ENCODE data around the gene KXD1. TPM values are rescaled to one million over a fixed set of nuclear protein-coding genes. Genes with fewer than 3 reads are reported as not detected.

KXD1 gene
- total RNA-seq, 1 experiment from 2014 or later, result 120 TPM

DNA sequence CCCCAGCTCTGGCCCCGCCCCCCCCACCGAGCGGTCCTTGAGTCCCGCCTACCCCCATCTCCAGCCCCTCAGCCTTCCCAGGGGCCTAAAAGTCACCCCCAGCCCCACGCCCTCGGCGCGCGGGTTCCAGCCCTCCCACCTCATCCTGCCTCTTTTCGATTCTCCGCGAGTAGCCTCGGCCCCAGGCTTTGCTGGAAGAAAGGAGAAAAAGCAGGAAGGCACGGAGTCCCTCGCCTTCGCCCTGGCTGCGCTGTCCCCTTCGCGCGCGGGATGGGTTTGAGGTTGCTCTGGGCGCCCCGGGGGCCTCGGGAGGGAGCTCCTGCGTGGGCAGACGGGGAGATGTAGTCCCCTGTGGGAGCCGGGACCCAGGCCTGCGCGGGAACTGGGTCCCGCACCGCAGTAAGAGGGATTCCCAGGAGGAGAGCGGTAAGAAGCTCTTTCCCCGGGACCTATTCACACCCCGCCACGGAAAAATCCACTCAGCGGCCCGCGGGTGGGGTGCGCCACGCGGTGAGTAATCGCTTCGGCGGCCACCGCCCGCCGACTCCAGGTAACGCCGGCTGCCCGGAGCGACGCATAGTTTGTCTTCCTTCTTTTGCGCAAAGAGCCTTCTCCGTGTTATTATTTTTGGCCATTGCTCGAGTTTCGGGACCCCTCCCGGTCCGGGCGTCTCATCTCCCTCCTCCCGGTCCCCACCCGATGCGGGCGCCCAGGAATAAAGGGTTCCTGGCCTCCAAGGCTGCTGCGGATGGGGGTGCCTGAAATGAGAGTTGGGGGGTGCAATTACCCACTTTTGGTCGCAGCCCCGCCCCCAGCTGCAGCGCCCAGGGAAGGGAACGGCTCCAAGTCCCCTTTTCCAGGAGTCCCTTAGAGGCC lies 49.8 kb downstream of the KXD1 start:
- no peak for DNase-seq (ENCODE audit: unreplicated experiment)
- Mint-ChIP-seq H3K4me3 (ENCODE audit: unreplicated experiment) (peak overlapping the region; percentile 72), H3K9me3 (ENCODE audit: unreplicated experiment) (no peaks in the 10 kb centered on the region), H3K36me3 (ENCODE audit: insufficient read depth, unreplicated experiment) (no peaks in the 10 kb centered on the region), H3K4me1 (ENCODE audit: insufficient read depth, unreplicated experiment) (peaks cover 10% of the 10 kb centered on the region), H3K27ac (ENCODE audit: low read depth, unreplicated experiment) (no peak overlapping the region), H3K27me3 (ENCODE audit: insufficient read depth, unreplicated experiment) (peaks cover 63% of the 10 kb centered on the region)
- CTCF ChIA-PET, result interaction anchor here (1.5 kb wide), 1 partner anchor 19 kb away, joined by 3 read pairs; the partner anchor contains the start of gene REX1BD
- no TSS peak for BruUV-seq (replicated peaks)
- intact Hi-C loops (cut with micrococcal nuclease), result no loop called here
- TF ChIP-seq, protein P1, sequence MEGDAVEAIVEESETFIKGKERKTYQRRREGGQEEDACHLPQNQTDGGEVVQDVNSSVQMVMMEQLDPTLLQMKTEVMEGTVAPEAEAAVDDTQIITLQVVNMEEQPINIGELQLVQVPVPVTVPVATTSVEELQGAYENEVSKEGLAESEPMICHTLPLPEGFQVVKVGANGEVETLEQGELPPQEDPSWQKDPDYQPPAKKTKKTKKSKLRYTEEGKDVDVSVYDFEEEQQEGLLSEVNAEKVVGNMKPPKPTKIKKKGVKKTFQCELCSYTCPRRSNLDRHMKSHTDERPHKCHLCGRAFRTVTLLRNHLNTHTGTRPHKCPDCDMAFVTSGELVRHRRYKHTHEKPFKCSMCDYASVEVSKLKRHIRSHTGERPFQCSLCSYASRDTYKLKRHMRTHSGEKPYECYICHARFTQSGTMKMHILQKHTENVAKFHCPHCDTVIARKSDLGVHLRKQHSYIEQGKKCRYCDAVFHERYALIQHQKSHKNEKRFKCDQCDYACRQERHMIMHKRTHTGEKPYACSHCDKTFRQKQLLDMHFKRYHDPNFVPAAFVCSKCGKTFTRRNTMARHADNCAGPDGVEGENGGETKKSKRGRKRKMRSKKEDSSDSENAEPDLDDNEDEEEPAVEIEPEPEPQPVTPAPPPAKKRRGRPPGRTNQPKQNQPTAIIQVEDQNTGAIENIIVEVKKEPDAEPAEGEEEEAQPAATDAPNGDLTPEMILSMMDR (IDR thresholded peaks at IDR 0.05; ENCODE audit: unreplicated experiment), result no peak
- POLR2A ChIA-PET, result interaction anchor here (0.6 to 1.4 kb wide), 3 partner anchors 12 to 49 kb away, joined by 3 to 6 read pairs (median 3); partner anchors contain the start of gene REX1BD

DNA sequence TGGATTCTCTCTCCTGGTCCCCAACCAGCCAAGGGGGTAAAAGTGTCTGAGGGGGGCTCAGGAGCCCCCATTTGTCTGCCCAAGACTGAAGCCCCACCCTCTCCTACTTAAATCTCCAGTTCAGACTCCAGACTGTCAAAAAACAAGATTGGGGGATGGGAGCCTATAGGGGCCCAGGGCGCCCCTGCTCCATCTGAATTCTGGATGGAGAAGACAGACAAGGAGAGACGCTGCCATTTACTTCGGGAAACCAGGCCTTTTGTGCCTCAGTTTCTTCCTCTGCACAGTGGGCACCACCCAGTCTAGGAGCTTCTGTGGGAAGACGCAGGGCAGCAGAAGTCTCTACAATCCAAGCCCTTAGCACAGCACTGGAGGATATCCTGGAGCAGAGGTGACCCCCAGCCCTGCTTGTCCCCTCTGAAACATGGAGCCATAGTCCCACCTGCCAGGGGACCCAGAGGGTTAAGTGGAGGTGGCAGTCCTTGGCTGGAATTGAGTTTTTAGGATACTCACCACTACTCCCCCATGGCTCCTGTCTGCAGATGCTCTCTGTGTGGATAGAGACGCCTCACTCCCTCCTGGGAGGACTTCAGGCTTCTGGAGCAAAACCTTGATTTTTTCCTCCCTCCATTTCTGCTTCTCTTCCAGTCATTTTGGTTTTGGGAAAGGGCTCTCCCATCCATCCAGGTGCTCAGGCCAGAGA lies 50.6 kb downstream of the KXD1 start:
- TF ChIP-seq, protein P1 (IDR thresholded peaks at IDR 0.05; ENCODE audit: unreplicated experiment), result no peak
- peaks cover 11% of the 10 kb centered on the region for H3K4me1 Mint-ChIP-seq (ENCODE audit: insufficient read depth, unreplicated experiment)
- peaks cover 64% of the 10 kb centered on the region for H3K27me3 Mint-ChIP-seq (ENCODE audit: insufficient read depth, unreplicated experiment)
- no peak for DNase-seq (ENCODE audit: unreplicated experiment)
- ChIA-PET CTCF (interaction anchor here (1.5 kb wide), 1 partner anchor 20 kb away, joined by 3 read pairs; the partner anchor contains the start of gene REX1BD), POLR2A (interaction anchor here (0.7 to 1.4 kb wide), 2 partner anchors 11 to 19 kb away, joined by 3 to 6 read pairs; partner anchors contain the start of gene REX1BD)
- intact Hi-C loops (cut with micrococcal nuclease), result no loop called here
- no peaks in the 10 kb centered on the region for H3K9me3 Mint-ChIP-seq (ENCODE audit: unreplicated experiment)
- BruUV-seq (replicated peaks), result no TSS peak
- no peak overlapping the region for H3K27ac Mint-ChIP-seq (ENCODE audit: low read depth, unreplicated experiment)
- H3K36me3 Mint-ChIP-seq (ENCODE audit: insufficient read depth, unreplicated experiment), result no peaks in the 10 kb centered on the region
- H3K4me3 Mint-ChIP-seq (ENCODE audit: unreplicated experiment), result peak overlapping the region; percentile 72

DNA sequence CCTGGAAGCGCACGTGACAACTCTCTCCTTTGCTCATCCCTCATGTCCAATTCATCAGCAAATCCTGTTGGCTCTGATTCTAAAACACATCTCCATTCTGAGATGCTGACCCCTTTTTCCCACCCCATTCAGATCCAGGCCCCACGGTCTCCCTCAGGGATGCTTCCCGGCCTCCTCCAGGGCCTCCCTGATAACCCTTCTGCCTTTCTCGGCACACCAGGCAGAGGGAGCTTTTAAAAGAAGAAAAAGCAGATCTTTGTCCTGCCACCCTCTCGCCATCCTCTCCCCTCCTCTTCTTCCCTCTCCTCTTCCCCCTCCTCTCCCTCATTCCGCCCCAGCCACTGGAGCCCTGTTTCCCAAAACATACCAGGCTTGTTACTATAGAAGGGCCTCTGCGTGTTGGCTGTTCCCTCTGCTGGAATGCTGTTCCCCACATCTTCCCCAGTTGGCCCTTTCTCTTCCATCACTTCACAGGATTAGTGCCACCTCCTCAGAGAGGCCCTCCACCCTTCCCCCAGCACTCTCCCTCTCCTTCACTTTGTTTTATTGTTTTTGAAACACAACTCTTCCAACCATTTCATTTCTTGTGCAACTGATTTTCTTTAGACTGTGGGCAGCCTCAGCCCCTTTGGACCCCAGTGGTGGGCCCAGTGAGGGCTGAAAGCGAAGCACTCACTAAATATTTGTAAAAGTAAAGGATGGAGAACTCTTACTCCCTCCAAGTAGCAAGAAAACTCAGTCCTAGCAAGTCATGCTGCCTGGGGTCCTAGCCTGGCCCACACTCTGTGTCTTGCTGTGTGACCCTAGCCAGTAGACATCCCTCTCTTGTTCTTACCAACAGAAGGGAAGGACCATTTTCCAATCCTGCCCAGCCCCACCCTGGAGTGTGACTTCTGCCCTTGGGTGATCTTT lies 51.4 kb downstream of the KXD1 start:
- peaks cover 68% of the 10 kb centered on the region for H3K27me3 Mint-ChIP-seq (ENCODE audit: insufficient read depth, unreplicated experiment)
- H3K36me3 Mint-ChIP-seq (ENCODE audit: insufficient read depth, unreplicated experiment), result no peaks in the 10 kb centered on the region

More for the DNA sequence above, 51.4 kb downstream of the KXD1 start:
- Mint-ChIP-seq H3K4me1 (ENCODE audit: insufficient read depth, unreplicated experiment) (peaks cover 11% of the 10 kb centered on the region), H3K27ac (ENCODE audit: low read depth, unreplicated experiment) (no peak overlapping the region), H3K4me3 (ENCODE audit: unreplicated experiment) (no peak overlapping the region), H3K9me3 (ENCODE audit: unreplicated experiment) (no peaks in the 10 kb centered on the region)
- BruUV-seq (replicated peaks), result no TSS peak
- intact Hi-C loops (cut with micrococcal nuclease), result no loop called here
- CTCF ChIA-PET, result interaction anchor here (0.6 to 1.0 kb wide), 2 partner anchors 15 to 378 kb away, joined by 3 to 4 read pairs; no protein-coding TSS in a partner anchor
- DNase-seq (ENCODE audit: unreplicated experiment), result no peak
- TF ChIP-seq, protein P1 (IDR thresholded peaks at IDR 0.05; ENCODE audit: unreplicated experiment), result no peak
- POLR2A ChIA-PET, result no interaction called here

Data from MCF 10A (cell line).